KMS-11 (cell line): ENCODE results near the gene PLD1.

Source experiments
- H2AFZ ChIP-seq: fragments of 200-600 bp; sonication (generic); 2 replicates; pipeline ENCODE4 v1.6.1; 2016; ENCODE audit warnings: antibody characterized with exemption, mixed run types, low read depth
- H3K27ac ChIP-seq: fragments of 200-600 bp; sonication (generic); 2 replicates; pipeline ENCODE4 v1.6.1; 2016; ENCODE audit warnings: mild to moderate bottlenecking, mixed run types
- H3K27me3 ChIP-seq: fragments of 200-600 bp; sonication (generic); 2 replicates; pipeline ENCODE4 v1.6.1; 2017; ENCODE audit warnings: mild to moderate bottlenecking, low read depth, mixed run types, moderate library complexity; ENCODE audit not compliant: insufficient read depth
- H3K36me3 ChIP-seq: fragments of 200-600 bp; sonication (generic); 2 replicates; pipeline ENCODE4 v1.6.1; 2017; ENCODE audit warnings: mild to moderate bottlenecking, mixed run types; ENCODE audit not compliant: insufficient read depth
- H3K4me1 ChIP-seq: fragments of 200-600 bp; sonication (generic); 2 replicates; pipeline ENCODE4 v1.6.1; 2016; ENCODE audit warnings: mild to moderate bottlenecking, low read depth, mixed run types; ENCODE audit not compliant: poor library complexity, severe bottlenecking
- H3K4me2 ChIP-seq: fragments of 200-600 bp; sonication (generic); 2 replicates; pipeline ENCODE4 v1.7.0; 2016; ENCODE audit warnings: mild to moderate bottlenecking, mixed run types
- H3K4me3 ChIP-seq: fragments of 200-600 bp; sonication (generic); IDR thresholded peaks from 2 replicates; pipeline ENCODE4 v1.6.1; 2017; ENCODE audit warnings: low read depth, low read length, mixed read lengths; ENCODE audit not compliant: insufficient read depth
- H3K79me2 ChIP-seq: fragments of 200-600 bp; sonication (generic); 2 replicates; pipeline ENCODE4 v1.6.1; 2016; ENCODE audit warnings: low read depth, mixed run types; ENCODE audit not compliant: insufficient read depth
- H3K9ac ChIP-seq: fragments of 200-600 bp; sonication (generic); 2 replicates; pipeline ENCODE4 v1.6.1; 2016; ENCODE audit warnings: mild to moderate bottlenecking, mixed run types
- H4K20me1 ChIP-seq: fragments of 200-600 bp; sonication (generic); 2 replicates; pipeline ENCODE4 v1.6.1; 2016; ENCODE audit warnings: mild to moderate bottlenecking, mixed run types; ENCODE audit not compliant: insufficient read depth
- TF ChIP-seq, protein P1 (sequence below): fragments of 200-600 bp; sonication (generic); conservative IDR thresholded peaks from 2 replicates; pipeline ENCODE4 v1.6.1; 2017; ENCODE audit warnings: low read depth, mild to moderate bottlenecking, antibody characterized with exemption, low read length, moderate library complexity, mixed read lengths

The PLD1 gene

GRCh38 chr3:171839270-171839669 is 29.0 kb upstream of the PLD1 start:
- peaks cover 2% of the 10 kb centered on the region for H3K4me1 ChIP-seq
- no peak overlapping the region for H3K9ac ChIP-seq
- H2AFZ ChIP-seq = no peak overlapping the region
- no peaks in the 10 kb centered on the region for H3K79me2 ChIP-seq
- no peak overlapping the region for H3K4me3 ChIP-seq
- TF ChIP-seq, protein P1, sequence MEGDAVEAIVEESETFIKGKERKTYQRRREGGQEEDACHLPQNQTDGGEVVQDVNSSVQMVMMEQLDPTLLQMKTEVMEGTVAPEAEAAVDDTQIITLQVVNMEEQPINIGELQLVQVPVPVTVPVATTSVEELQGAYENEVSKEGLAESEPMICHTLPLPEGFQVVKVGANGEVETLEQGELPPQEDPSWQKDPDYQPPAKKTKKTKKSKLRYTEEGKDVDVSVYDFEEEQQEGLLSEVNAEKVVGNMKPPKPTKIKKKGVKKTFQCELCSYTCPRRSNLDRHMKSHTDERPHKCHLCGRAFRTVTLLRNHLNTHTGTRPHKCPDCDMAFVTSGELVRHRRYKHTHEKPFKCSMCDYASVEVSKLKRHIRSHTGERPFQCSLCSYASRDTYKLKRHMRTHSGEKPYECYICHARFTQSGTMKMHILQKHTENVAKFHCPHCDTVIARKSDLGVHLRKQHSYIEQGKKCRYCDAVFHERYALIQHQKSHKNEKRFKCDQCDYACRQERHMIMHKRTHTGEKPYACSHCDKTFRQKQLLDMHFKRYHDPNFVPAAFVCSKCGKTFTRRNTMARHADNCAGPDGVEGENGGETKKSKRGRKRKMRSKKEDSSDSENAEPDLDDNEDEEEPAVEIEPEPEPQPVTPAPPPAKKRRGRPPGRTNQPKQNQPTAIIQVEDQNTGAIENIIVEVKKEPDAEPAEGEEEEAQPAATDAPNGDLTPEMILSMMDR = no peak
- H4K20me1 ChIP-seq = no peaks in the 10 kb centered on the region
- no peaks in the 10 kb centered on the region for H3K27me3 ChIP-seq
- H3K36me3 ChIP-seq = no peaks in the 10 kb centered on the region
- no peak overlapping the region for H3K27ac ChIP-seq
- no peak overlapping the region for H3K4me2 ChIP-seq

GRCh38 chr3:171838218-171838720 is 28.0 kb upstream of the PLD1 start:
- Histone ChIP-seq H3K27me3 (no peaks in the 10 kb centered on the region), H3K36me3 (no peaks in the 10 kb centered on the region), H2AFZ (no peak overlapping the region), H3K4me2 (no peak overlapping the region), H3K27ac (no peak overlapping the region), H3K4me3 (no peak overlapping the region), H4K20me1 (no peaks in the 10 kb centered on the region), H3K9ac (no peak overlapping the region), H3K4me1 (peaks cover 6% of the 10 kb centered on the region), H3K79me2 (no peaks in the 10 kb centered on the region)
- TF ChIP-seq, protein P1 = no peak

- no peak overlapping the region for H3K4me2 ChIP-seq
- no peaks in the 10 kb centered on the region for H3K36me3 ChIP-seq
- H3K4me1 ChIP-seq = peaks cover 6% of the 10 kb centered on the region
- H3K4me3 ChIP-seq = no peak overlapping the region
- H3K79me2 ChIP-seq = no peaks in the 10 kb centered on the region
- TF ChIP-seq, protein P1 = no peak
- no peak overlapping the region for H2AFZ ChIP-seq
- H3K27me3 ChIP-seq = no peaks in the 10 kb centered on the region
- no peak overlapping the region for H3K9ac ChIP-seq
- no peaks in the 10 kb centered on the region for H4K20me1 ChIP-seq
- no peak overlapping the region for H3K27ac ChIP-seq
Observed at GRCh38 chr3:171837698-171838097, 27.4 kb upstream of the PLD1 start.

DNA sequence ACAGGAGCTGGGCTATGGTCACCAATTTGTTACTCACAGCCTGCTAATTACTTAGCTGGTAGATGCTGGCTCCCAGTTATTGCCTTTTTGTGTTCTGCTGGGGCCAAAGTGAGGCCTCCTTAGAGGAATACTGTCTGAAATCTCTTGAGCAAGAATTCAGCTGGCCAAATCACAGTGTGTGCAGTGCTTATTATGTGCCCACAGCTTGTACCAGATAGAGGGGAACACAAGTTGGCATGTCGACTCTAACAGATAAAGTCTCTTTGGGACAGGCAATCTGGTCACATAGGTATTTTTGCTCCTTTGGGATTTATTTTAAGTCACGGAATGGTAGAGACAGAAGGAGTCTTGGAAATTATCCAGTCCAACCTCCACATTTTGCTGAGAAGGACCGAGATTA is 26.6 kb upstream of the PLD1 start:
- Histone ChIP-seq H3K79me2 (no peaks in the 10 kb centered on the region), H3K4me2 (no peak overlapping the region), H3K4me1 (peaks cover 6% of the 10 kb centered on the region), H2AFZ (no peak overlapping the region), H3K4me3 (no peak overlapping the region), H4K20me1 (no peaks in the 10 kb centered on the region), H3K27ac (no peak overlapping the region), H3K27me3 (no peaks in the 10 kb centered on the region), H3K9ac (no peak overlapping the region), H3K36me3 (no peaks in the 10 kb centered on the region)
- TF ChIP-seq, protein P1 = no peak

GRCh38 chr3:171835613-171836012 is 25.3 kb upstream of the PLD1 start:
- Histone ChIP-seq H2AFZ (no peak overlapping the region), H3K79me2 (no peaks in the 10 kb centered on the region), H3K4me2 (no peak overlapping the region), H3K27ac (no peak overlapping the region), H3K9ac (no peak overlapping the region), H3K4me3 (no peak overlapping the region), H4K20me1 (no peaks in the 10 kb centered on the region), H3K4me1 (peaks cover 6% of the 10 kb centered on the region), H3K36me3 (no peaks in the 10 kb centered on the region), H3K27me3 (no peaks in the 10 kb centered on the region)
- TF ChIP-seq, protein P1 = no peak
